Erythroblast (primary cell): Measurements from ENCODE around the gene TOM1L2.

ENCODE experiments used
- GATA1 ChIP-seq: IDR thresholded peaks from 2 replicates; pipeline ENCODE4 v1.6.1; 2011; ENCODE audit warnings: low read depth, mild to moderate bottlenecking, control low read depth, low read length, moderate library complexity
- POLR2A ChIP-seq: IDR thresholded peaks from 2 replicates; pipeline ENCODE4 v1.6.1; 2011; ENCODE audit warnings: mild to moderate bottlenecking, low read length

DNA sequence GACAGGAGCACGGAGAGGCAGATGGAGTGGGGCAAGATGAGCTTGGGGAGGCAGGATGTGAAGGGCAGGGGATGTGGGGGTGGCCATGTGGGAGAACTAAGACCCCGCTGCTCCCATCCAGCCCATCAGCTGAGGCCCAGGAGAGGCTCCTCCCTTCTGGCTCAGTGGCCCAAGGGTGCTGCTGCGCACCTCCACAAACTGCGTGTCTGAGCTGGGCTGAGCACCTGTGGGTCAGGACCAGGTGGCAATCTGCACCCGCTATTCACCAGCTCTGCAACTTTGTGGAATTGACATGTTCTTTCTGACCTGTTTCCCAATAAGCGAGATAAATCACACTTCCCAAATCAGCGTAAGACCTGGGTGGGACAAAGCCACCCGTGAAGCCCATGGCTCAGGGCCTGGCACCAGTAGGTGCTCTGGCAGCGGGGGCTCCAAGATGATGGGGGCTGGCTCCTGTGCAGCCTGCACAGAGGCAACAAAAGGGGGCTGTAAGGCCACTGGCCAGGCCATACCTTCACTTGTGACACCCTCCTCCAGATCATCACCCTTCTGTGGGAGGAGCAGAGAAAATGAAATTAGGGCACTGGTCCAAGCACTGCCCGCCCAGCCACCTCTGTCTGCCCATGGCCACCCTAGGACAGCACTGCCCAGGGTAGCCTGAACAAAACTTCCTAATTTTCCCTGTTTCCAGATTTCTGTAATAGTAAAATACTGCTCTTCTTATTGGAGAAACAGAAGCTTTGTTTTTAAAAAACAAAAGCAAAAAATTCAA, 123.7 kb downstream of the TOM1L2 start:
- TF ChIP-seq POLR2A (no peak), GATA1 (no peak)
